SKM-1 (cell line): ENCODE measurements around the gene ZBED1.
"Not testable (repeated sequence)": the region's sequence is repeated elsewhere in the genome, so short reads cannot be mapped to it uniquely, and the experiment has no call there.

Experiments used
- DNase-seq: peaks from one replicate; lab custom pipeline; 2025; ENCODE audit not compliant: unreplicated experiment; lab: John Stamatoyannopoulos, UW

The ZBED1 gene

DNA sequence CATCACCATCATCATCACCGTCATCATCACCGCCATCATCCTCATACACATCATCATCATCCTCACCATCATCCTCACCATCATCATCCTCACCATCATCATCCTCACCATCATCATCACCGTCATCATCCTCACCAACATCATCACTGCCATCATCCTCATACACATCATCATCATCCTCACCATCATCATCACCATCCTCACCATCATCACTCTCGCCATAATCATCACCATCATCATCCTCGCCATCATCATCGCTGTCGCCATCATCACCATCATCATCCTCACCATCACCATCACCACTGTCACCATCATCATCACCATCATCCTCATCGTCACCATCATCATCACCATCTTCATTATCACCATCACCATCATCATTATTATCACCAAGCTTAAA lies 19.8 kb upstream of the ZBED1 start:
- DNase-seq, result no peak

DNA sequence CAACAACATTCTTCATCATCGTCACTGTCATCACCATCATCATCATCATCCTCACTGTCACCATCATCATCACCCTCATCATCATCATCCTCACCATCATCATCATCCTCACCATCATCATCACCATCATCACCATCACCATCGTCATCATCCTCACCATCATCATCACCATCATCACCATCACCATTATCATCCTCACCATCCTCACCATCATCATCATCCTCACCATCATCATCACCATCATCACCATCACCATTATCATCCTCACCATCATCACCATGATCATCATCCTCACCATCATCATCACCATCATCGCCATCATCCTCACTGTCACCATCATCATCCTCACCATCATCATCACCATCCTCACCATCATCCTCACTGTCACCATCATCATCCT lies 18.9 kb upstream of the ZBED1 start:
- not testable (repeated sequence) for DNase-seq

DNA sequence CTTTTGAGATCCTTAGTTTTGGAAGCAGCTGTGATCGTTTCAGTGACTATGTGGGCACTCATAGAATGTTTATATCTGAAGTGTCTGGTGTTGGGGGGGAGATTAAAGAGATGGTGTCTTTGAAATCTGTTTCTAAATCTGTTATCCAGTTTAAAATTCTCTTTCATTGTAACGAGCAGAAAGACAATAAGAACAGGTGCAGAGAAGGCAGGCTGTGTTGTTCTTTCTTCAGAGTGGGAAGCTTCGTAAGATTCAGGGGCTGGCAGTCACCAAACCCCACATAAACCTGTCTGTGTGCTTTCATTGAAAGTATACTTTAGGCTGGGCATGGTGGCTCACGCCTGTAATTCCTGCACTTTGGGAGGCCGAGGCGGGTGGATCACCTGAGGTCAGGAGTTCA lies 16.3 kb upstream of the ZBED1 start:
- DNase-seq, result no peak

DNA sequence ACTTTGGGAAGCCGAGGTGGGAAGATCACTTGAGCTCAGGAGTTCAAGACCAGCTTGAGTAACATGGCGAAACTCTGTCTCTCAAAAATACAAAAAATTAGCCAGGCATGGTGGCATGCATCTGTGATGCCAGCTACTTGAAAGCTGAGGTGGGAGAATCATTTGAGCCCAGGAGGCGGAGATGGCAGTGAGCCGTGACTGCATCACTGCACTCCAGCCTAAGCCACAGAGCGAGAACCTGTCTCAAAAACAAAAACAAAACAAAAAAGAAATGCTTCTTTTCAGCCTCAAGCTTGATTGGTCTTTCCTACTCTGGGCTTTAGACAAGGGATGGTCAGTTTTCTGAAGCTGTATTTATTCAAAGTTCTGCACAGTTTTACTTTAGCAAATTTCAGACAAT lies 15.8 kb upstream of the ZBED1 start:
- no peak for DNase-seq

GRCh38 chrX:2514131-2514530 lies 13.4 kb upstream of the ZBED1 start:
- no peak for DNase-seq

DNA sequence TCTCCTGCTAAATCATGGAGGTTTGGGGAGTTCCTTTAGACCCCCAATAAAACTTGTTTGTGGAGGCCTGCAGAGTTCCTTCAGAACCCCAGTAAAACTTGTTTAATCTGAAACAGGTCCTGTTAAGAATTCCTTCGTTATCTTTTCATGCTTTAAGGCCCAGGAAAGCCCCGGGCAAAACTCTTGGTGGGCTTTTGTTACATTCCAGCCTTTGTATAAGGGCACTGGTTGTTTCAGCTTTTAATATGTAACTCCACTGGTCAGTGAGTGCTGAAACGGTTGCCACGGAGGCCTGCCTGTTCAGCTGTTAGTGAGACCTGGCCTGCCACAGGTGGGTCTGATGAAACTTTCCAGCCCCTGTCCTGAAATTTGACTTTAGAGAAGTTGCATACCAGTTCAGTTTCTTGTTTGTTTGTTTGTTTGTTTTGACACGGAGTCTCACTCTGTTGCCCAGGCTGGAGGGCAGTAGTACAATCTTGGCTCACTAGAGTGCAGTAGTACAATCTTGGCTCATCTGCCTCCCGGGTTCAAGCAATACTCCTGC lies 12.4 kb upstream of the ZBED1 start:
- DNase-seq, result no peak

GRCh38 chrX:2512501-2512900 lies 11.7 kb upstream of the ZBED1 start:
- DNase-seq, result no peak

DNA sequence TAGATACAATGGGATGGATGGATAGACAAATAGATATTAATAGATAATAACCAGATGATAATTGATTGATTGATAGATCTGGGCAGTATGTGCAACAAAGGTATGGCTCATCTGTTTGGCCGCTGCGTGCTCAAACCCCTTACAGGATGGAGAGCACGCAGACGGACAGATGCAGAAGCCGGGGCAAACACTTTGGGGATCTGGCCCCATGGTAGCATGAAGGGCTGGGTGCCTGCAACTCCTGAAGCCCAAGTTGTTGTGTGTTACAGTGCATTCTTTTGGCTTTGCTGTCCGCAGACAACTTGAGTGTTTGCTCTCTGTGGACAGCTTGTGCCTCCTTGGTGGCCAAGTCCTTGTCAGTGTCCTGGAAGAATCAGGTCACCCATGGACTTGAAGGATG lies 10.6 kb upstream of the ZBED1 start:
- no peak for DNase-seq

DNA sequence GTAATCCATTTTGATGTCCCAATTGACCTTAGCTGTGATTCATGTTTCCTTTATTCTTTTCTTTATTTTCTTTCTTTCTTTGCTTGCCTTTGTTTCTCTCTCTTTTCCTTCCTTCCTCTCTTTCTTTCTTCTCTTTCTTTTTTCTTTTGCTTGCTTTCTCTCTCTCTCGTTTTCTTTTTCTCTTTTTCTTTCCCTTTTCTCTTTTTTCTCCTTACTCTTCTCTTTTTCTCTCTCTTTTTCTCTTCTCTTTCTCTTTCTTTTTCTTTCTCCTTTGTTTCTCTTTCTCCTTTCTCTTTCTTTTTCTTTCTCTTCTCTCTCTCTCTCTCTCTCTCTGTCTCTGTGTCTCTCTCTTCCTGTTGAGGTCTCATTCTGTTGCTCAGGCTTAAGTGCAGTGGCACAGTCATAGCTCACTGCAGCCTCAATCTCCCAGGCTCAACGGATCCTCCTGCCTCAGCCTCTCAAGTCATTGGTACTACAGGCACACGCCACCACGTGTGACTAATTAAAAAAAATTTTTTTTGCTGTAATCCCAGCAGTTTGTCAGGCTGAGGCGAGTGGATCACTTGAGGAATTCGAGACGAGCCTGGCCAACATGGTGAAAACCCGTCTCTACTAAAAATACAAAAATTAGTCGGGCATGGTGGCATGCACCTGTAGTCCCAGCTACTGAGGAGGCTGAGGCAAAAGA lies 8.0 kb upstream of the ZBED1 start:
- DNase-seq, result no peak

DNA sequence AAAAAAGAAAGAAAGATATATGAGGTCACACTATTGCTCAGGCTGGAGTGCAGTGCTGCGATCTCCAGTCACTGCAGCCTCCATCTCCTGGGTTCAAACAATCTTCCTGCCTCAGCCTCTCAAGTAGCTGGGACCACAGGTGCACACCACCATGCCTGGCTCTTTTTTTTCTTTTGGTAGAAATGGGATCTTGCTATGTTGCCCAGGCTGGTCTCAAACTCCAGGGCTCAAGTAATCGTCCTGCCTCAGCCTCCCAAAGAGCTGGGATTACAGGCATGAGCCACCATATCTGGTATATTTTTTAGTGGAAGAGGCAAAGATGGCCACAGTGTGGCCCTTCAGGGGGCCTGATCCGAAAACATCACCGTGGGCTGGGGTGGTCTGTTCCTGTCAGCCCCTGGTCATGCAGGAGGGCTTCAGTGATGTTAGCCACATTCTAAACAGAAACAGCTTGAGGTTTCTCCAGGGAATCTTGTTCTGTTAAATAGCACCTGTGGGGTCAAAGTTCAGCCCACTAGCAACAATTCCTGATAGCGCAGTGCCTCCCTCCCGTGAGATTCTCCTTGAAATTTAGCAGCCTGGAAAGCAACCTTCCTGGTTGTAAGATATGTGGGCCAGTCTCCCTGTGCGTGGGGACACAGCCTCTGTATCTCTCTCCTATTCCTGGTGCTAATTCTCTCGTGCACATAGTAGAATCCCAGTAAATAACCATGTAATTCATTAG lies 7.3 kb upstream of the ZBED1 start:
- no peak for DNase-seq

DNA sequence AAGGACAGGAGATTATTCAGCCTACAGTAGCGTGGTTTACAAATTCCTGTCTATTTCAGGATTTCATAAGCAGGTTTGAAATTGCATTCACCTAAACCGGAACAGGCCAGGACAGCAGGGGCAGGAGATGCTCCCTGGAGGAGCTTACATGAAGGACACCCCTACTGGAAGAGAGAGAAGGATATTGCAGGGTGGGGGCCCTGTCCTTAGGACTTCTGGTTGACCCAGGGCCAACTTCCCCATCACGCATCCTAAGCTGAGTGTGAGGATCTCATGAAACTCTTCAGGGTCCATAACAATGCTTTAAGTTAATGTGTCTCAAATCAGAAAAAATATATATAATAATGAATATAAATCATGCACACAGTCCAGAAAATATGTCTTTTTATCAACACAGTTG lies 6.4 kb upstream of the ZBED1 start:
- no peak for DNase-seq

GRCh38 chrX:2505341-2505740 lies 4.6 kb upstream of the ZBED1 start:
- DNase-seq, result not testable (repeated sequence)

DNA sequence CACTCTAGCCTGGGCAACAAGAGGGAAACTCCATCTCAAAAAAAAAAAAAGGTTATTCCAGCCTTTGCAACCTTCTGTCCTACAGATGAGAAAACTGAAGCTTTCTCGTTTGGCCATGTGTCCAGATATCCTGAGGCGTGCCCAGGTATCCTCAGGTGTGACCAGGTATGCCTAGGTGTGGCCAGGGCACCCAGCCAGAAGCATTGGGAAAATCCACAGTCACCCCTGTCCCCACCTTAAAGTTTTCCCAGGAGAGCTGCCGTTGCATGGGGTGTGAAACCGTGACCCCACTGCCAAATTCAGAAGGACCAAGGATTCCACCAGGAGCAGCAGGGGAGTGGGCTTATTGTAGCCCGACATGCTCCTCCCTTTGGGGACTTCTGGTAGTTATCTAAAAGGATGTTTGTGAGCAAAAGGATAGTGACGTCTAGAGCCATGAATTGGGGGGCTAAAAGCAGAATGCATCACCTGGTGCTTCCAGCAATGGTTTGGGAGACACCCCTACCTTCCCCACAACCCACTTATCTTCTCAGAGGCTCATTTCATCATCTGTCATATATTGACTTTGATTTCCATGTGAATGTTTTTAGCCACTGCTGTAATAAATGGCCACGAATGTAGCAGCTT lies 4.0 kb upstream of the ZBED1 start:
- no peak for DNase-seq

GRCh38 chrX:2503591-2504500 lies 3.1 kb upstream of the ZBED1 start:
- no peak for DNase-seq

GRCh38 chrX:2502668-2503519 lies 2.1 kb upstream of the ZBED1 start:
- no peak for DNase-seq

- no peak for DNase-seq
Observed at GRCh38 chrX:2502120-2502667, 1.4 kb upstream of the ZBED1 start.

DNA sequence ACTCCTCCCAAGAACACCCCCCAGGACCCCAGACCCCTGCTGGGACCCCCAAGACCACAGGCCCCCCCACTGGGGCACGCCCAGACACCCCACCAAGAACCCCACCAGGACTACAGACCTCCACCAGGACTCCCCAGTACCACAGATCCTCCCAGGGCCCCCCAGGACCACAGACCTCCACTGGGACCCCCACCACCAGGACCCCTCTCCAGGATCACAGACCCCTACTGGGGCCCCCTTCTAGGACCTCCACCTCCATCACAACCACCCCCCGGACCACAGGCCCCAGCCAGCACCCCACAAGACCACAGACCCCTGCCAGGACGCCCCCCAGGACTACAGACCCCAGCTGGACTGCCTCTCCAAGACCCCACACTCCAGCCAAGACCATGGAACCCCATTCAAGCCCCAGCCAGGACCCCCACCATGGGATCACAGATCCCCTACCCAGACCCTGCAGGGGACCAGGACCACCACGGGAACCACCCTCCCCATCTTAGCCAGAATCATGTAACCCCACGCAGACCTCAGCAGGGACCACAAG lies 855 bp upstream of the ZBED1 start:
- no peak for DNase-seq

DNA sequence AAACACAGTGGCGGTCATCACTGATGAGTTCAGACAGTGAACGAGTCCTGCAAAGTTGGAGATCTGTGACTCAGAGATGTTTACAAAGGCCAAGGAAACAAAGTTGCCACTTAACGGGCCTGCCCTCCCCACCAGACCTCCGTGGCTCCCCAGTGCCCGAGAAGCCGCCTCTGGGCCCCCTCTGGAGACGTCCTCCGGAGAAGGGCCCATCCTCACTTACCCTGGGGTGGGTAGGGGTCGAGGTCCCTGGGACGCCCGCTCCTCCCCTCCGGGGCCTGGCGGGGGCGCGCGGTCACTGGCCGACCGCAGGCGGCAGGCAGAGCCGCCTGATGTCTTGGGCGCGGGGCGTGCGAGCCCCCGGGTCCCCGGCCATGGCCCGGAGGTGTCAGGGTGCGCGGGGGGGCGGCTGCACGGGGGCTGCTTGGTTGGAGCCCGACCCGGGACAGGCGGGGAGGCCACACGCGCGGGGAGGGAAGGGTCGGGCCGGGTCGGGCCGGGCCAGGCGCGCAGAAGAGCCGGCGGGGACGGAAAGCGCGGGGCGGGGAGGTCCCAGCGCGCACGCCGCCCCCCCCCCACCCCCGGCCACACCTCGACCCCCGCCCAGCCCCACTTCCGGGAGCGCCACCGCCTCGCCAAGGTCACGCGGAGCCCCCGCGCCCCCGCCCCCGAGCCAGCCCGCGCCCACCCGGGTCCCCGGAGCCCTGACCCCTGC lies 529 bp downstream of the ZBED1 start:
- DNase-seq, result no peak

GRCh38 chrX:2499507-2499906 lies 1.3 kb downstream of the ZBED1 start:
- DNase-seq, result no peak
